ENCODE data around the gene KLHL17.

DNA sequence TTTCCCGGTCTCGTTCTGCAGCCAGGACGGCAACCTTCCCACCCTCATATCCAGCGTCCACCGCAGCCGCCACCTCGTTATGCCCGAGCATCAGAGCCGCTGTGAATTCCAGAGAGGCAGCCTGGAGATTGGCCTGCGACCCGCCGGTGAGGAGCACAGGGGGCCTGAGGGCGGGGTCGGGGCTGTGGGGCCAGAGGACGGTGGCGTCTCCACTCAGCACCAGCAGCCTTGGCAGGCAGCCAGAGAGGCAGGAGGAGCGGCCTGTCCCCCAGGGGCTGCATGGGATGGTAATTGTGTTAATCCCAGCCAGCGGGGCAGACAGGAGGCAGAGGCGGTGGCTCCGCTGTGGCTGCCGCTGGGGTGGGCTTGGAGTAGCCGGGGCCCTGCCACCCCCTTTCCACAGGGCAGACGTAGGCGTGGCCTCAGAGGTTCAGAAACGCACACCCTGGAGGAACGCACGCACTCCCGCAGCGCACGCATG lies 24.6 kb upstream of the KLHL17 start:
- TF ChIP-seq POLR2A (IDR thresholded peaks at IDR 0.05) = no peak
- TF ChIP-seq, protein P1, sequence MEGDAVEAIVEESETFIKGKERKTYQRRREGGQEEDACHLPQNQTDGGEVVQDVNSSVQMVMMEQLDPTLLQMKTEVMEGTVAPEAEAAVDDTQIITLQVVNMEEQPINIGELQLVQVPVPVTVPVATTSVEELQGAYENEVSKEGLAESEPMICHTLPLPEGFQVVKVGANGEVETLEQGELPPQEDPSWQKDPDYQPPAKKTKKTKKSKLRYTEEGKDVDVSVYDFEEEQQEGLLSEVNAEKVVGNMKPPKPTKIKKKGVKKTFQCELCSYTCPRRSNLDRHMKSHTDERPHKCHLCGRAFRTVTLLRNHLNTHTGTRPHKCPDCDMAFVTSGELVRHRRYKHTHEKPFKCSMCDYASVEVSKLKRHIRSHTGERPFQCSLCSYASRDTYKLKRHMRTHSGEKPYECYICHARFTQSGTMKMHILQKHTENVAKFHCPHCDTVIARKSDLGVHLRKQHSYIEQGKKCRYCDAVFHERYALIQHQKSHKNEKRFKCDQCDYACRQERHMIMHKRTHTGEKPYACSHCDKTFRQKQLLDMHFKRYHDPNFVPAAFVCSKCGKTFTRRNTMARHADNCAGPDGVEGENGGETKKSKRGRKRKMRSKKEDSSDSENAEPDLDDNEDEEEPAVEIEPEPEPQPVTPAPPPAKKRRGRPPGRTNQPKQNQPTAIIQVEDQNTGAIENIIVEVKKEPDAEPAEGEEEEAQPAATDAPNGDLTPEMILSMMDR (IDR thresholded peaks at IDR 0.05) = no peak

Data from heart left ventricle (tissue), 13 donors.